ENCODE measurements around the gene CD200. TPM values are rescaled to one million over a fixed set of nuclear protein-coding genes. Genes with fewer than 3 reads are reported as not detected.
A peak's percentile ranks its signal among the peaks of the same experiment; 100 is the strongest.

CD200 gene
- total RNA-seq, 2 donors from 2014 or later: 49.2 to 58.6 TPM

GRCh38 chr3:112348943-112349342 is 16.0 kb downstream of the CD200 start:
- H3K4me1 Mint-ChIP-seq: peaks cover 57% of the 10 kb centered on the region
- H3K4me1 ChIP-seq (ENCODE audit: control insufficient read depth, insufficient read depth, low read length): no peaks in the 10 kb centered on the region

GRCh38 chr3:112349557-112349956 is 16.6 kb downstream of the CD200 start:
- peaks cover 87% of the 10 kb centered on the region for H3K36me3 Mint-ChIP-seq (ENCODE audit: low read depth)
- no peak for DNase-seq
- no peak overlapping the region for H3K9ac ChIP-seq (ENCODE audit: extremely low read depth, low read length, poor library complexity, severe bottlenecking)
- no peaks in the 10 kb centered on the region for H3K27me3 Mint-ChIP-seq (ENCODE audit: insufficient read depth)
- WGBS, 2 experiments (ENCODE audit: insufficient coverage in 1 of 2, insufficient read length in 1 of 2): 91 to 96% methylated on average over 4 to 5 of the region's 6 CpGs
- no peak for TF ChIP-seq CTCF (conservative IDR thresholded peaks at IDR 0.05)
- H3K4me3 ChIP-seq (ENCODE audit: low read length): no peak overlapping the region
- peaks cover 90% of the 10 kb centered on the region for H3K36me3 ChIP-seq (ENCODE audit: control insufficient read depth, insufficient read depth, low read length)
- H3K27ac ChIP-seq (ENCODE audit: low read depth, low read length): no peak overlapping the region
- H3K4me3 Mint-ChIP-seq: no peak overlapping the region
- H3K9me3 Mint-ChIP-seq: no peaks in the 10 kb centered on the region
- H3K9me3 ChIP-seq (ENCODE audit: control insufficient read depth, low read length): no peaks in the 10 kb centered on the region
- H3K27ac Mint-ChIP-seq: no peak overlapping the region
- no peaks in the 10 kb centered on the region for H3K27me3 ChIP-seq (ENCODE audit: control insufficient read depth, insufficient read depth, low read length, poor library complexity, severe bottlenecking)
- no peaks in the 10 kb centered on the region for H3K4me1 ChIP-seq (ENCODE audit: control insufficient read depth, insufficient read depth, low read length)
- H3K4me1 Mint-ChIP-seq: peaks cover 60% of the 10 kb centered on the region

More at GRCh38 chr3:112348943-112349342, 16.0 kb downstream of the CD200 start:
- H3K9me3 ChIP-seq (ENCODE audit: control insufficient read depth, low read length): no peaks in the 10 kb centered on the region
- H3K27me3 Mint-ChIP-seq (ENCODE audit: insufficient read depth): no peaks in the 10 kb centered on the region
- H3K36me3 ChIP-seq (ENCODE audit: control insufficient read depth, insufficient read depth, low read length): peaks cover 91% of the 10 kb centered on the region
- no peak overlapping the region for H3K27ac ChIP-seq (ENCODE audit: low read depth, low read length)
- H3K27ac Mint-ChIP-seq: no peak overlapping the region
- DNase-seq: no peak
- no peaks in the 10 kb centered on the region for H3K9me3 Mint-ChIP-seq
- H3K27me3 ChIP-seq (ENCODE audit: control insufficient read depth, insufficient read depth, low read length, poor library complexity, severe bottlenecking): no peaks in the 10 kb centered on the region
- H3K4me3 Mint-ChIP-seq: no peak overlapping the region
- peaks cover 84% of the 10 kb centered on the region for H3K36me3 Mint-ChIP-seq (ENCODE audit: low read depth)
- H3K9ac ChIP-seq (ENCODE audit: extremely low read depth, low read length, poor library complexity, severe bottlenecking): no peak overlapping the region
- WGBS, 2 experiments (ENCODE audit: insufficient coverage in 1 of 2, insufficient read length in 1 of 2): 97% methylated on average over 1 of the region's 1 CpG; no CpG with 5 or more reads in 1 of the 2 experiments
- no peak for TF ChIP-seq CTCF (conservative IDR thresholded peaks at IDR 0.05)
- H3K4me3 ChIP-seq (ENCODE audit: low read length): no peak overlapping the region

DNA sequence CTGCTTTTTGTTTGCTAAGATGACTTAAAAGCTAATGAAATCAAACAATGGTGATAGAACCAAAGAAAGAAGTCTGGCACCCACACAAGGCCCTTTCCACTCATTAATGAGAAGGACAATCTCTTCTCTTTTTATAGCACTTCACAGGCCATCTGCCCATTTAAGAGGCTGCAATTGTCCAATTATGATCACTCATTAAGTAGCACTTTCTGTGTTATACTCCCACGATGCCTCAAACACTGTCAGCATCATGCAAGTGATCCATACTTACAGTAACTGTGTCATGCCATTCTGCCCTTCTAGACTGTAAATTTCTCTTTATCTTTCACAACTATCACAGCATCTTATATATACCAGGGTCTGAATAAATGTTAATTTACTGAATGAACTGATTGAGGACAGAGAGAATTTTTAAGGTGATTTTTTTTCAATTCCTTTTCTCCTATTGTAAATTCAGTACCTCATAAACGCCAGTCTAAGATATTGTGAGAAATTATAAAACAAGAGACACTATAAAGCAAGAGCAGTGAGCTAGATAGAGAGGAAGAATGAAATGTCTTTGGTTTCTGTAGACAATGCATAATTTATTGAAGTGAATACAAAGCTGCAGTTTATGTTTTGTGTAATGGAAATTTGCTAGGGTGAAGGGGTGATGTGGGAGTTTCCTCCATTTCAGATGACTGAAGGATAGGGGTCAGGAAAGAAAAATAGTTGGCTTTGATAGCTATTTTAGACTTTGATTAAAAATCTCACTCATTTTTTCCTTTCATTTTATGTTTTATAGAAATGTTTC is 17.3 kb downstream of the CD200 start:
- WGBS, 2 experiments (ENCODE audit: insufficient coverage in 1 of 2, insufficient read length in 1 of 2): 93 to 100% methylated on average over 1 to 2 of the region's 2 CpGs
- H3K4me3 ChIP-seq (ENCODE audit: low read length): no peak overlapping the region
- Mint-ChIP-seq H3K36me3 (ENCODE audit: low read depth) (peaks cover 87% of the 10 kb centered on the region), H3K9me3 (no peaks in the 10 kb centered on the region), H3K27ac (peak overlapping the region; percentile 32), H3K4me3 (no peak overlapping the region), H3K27me3 (ENCODE audit: insufficient read depth) (no peaks in the 10 kb centered on the region), H3K4me1 (peaks cover 62% of the 10 kb centered on the region)
- DNase-seq: no peak
- H3K9ac ChIP-seq (ENCODE audit: extremely low read depth, low read length, poor library complexity, severe bottlenecking): no peak overlapping the region
- H3K9me3 ChIP-seq (ENCODE audit: control insufficient read depth, low read length): no peaks in the 10 kb centered on the region
- peaks cover 90% of the 10 kb centered on the region for H3K36me3 ChIP-seq (ENCODE audit: control insufficient read depth, insufficient read depth, low read length)
- H3K27me3 ChIP-seq (ENCODE audit: control insufficient read depth, insufficient read depth, low read length, poor library complexity, severe bottlenecking): no peaks in the 10 kb centered on the region
- peak overlapping the region; percentile 42 for H3K27ac ChIP-seq (ENCODE audit: low read depth, low read length)
- H3K4me1 ChIP-seq (ENCODE audit: control insufficient read depth, insufficient read depth, low read length): no peaks in the 10 kb centered on the region
- TF ChIP-seq CTCF (conservative IDR thresholded peaks at IDR 0.05): no peak

Measured in endodermal cell (in vitro differentiated cells).